ENCODE data around the gene SLC25A33.

DNA sequence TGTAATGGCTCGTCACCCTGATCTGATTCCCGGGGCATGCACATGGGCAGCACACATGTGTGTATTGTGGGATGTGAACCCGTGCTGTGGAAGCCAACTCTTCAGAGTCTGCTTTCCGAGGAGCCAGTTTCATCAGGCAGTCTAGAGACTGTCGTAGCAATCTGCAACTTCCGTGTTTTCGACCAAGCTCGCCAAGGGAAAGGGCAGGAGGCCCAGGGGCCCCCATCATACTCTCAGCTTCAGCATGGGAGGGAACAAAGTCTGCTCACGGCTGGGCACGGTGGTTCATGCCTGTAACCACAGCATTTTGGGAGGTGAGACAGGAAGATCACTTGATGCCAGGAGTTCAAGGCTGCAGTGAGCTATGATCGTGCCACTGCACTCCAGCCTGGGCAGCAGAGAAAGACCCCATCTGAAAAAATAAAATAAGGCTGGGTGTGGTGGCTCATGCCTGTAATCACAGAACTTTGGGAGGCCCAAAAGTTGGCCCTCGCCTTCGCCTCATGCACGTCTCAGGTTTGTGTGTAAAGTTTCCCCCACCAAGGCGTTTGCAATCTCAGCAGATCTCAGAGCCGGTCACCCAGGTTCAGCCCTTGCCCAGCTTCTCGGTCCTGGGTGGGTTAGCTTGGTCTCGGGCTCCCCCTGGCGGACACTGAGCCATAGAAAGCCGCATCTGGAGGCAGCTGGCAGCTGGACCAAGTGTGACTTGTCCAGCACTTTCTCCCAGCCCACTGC lies 48.5 kb upstream of the SLC25A33 start:
- TF ChIP-seq EZH2 (IDR thresholded peaks at IDR 0.05; ENCODE audit: borderline replicate concordance, low read depth, low read length, poor library complexity, severe bottlenecking) = no peak
- TF ChIP-seq, protein P1, sequence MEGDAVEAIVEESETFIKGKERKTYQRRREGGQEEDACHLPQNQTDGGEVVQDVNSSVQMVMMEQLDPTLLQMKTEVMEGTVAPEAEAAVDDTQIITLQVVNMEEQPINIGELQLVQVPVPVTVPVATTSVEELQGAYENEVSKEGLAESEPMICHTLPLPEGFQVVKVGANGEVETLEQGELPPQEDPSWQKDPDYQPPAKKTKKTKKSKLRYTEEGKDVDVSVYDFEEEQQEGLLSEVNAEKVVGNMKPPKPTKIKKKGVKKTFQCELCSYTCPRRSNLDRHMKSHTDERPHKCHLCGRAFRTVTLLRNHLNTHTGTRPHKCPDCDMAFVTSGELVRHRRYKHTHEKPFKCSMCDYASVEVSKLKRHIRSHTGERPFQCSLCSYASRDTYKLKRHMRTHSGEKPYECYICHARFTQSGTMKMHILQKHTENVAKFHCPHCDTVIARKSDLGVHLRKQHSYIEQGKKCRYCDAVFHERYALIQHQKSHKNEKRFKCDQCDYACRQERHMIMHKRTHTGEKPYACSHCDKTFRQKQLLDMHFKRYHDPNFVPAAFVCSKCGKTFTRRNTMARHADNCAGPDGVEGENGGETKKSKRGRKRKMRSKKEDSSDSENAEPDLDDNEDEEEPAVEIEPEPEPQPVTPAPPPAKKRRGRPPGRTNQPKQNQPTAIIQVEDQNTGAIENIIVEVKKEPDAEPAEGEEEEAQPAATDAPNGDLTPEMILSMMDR (conservative IDR thresholded peaks at IDR 0.05; ENCODE audit: low read depth, low read length) = peak; percentile 92

Measured in A673 (cell line).